Thyroid gland (tissue), 4 donors: ENCODE data around the gene PITRM1. TPM values are rescaled to one million over a fixed set of nuclear protein-coding genes. Genes with fewer than 3 reads are reported as not detected.
A peak's percentile ranks its signal among the peaks of the same experiment; 100 is the strongest.

ENCODE experiments used
- DNase-seq, 2 donors: peaks; one replicate each; pipeline ENCODE4 v3.0.0-alpha.2; 2019
- H3K27ac ChIP-seq, 3 donors: fragments of 200-600 bp; sonication (generic); 1 replicate in 2 of 3; 2 replicates in 1 of 3; pipeline ENCODE4 v1.5.1; 2016 to 2019; ENCODE audit warnings: mild to moderate bottlenecking in 1 of 3, moderate library complexity in 1 of 3
- H3K27me3 ChIP-seq: fragments of 200-600 bp; sonication (generic); one replicate; pipeline ENCODE4 v1.5.1; 2019
- H3K36me3 ChIP-seq, 2 donors: fragments of 200-600 bp; sonication (generic); one replicate each; pipeline ENCODE4 v1.5.1; 2016 to 2019
- H3K4me1 ChIP-seq, 2 donors: fragments of 200-600 bp; sonication (generic); one replicate each; pipeline ENCODE4 v1.5.1; 2017 to 2019
- H3K4me3 ChIP-seq, 3 donors: fragments of 200-600 bp; sonication (generic); replicated peaks in 1 of 3; 1 replicate in 2 of 3; 2 replicates in 1 of 3; pipeline ENCODE4 v1.5.1; 2016; ENCODE audit warnings: mild to moderate bottlenecking in 1 of 3
- H3K9me3 ChIP-seq: fragments of 200-600 bp; sonication (generic); one replicate; pipeline ENCODE4 v1.5.1; 2017
- POLR2A ChIP-seq, 2 donors: fragments of 450-650 bp; IDR thresholded peaks; one replicate each; pipeline ENCODE4 v1.6.1; 2017; ENCODE audit warnings: antibody characterized with exemption in 2 of 2, mild to moderate bottlenecking in 2 of 2, moderate library complexity in 1 of 2
- WGBS, 2 donors: methylation state at CpG; one replicate each; pipeline ENCODE4 v1.1.5; 2017; 5-methylcytosine and 5-hydroxymethylcytosine counted together
- intact Hi-C: fragments of 100-400 bp; cut with DNase I; formaldehyde crosslinking; loops from one replicate; pipeline ENCODE4 v1.15.1; 2023
- total RNA-seq, 4 donors: library from RNA; depleted of rRNA; stranded (reverse); fragments of >200 nt; gene quantifications; one replicate each; pipeline ENCODE4 v1.2.3, GENCODE V29; 2016
- TF ChIP-seq, protein P1 (sequence below), 6 experiments: fragments of 200-600 bp in 3 of 6; fragments of 450-650 bp in 3 of 6; sonication (generic) in 3 of 6; IDR thresholded peaks; one replicate each; pipeline ENCODE4 v1.5.1; 2016 to 2019; ENCODE audit warnings: antibody characterized with exemption in 6 of 6, mild to moderate bottlenecking in 2 of 6, inconsistent platforms in 1 of 6, moderate library complexity in 1 of 6

Gene PITRM1
- total RNA-seq, 4 donors from 2014 or later: 68.2 to 107 (median 86.2) TPM

DNA sequence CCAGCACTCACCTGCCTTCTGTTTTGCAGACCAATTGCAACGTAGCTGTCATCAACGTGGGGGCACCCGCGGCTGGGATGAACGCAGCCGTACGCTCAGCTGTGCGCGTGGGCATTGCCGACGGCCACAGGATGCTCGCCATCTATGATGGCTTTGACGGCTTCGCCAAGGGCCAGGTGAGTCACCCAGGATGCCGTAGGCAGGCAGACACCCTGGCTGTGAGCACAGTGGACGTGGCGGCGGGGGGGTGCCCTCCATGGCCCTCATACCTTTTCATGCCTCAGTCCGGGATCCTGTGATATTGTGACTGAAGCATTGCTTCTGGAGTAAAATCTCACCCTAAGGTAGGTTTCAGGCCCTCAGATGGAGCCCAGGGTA is 59.2 kb downstream of the PITRM1 start:
- intact Hi-C loops: no loop called here
- Histone ChIP-seq H3K27me3 (no peaks in the 10 kb centered on the region), H3K9me3 (no peaks in the 10 kb centered on the region), H3K4me3 (no peak overlapping the region), H3K4me1 (peaks cover 8 to 9% of the 10 kb centered on the region in 2 donors), H3K27ac (no peak overlapping the region), H3K36me3 (peaks cover 45 to 46% of the 10 kb centered on the region in 2 donors)
- TF ChIP-seq POLR2A (IDR thresholded peaks at IDR 0.05): no peak
- TF ChIP-seq, protein P1, sequence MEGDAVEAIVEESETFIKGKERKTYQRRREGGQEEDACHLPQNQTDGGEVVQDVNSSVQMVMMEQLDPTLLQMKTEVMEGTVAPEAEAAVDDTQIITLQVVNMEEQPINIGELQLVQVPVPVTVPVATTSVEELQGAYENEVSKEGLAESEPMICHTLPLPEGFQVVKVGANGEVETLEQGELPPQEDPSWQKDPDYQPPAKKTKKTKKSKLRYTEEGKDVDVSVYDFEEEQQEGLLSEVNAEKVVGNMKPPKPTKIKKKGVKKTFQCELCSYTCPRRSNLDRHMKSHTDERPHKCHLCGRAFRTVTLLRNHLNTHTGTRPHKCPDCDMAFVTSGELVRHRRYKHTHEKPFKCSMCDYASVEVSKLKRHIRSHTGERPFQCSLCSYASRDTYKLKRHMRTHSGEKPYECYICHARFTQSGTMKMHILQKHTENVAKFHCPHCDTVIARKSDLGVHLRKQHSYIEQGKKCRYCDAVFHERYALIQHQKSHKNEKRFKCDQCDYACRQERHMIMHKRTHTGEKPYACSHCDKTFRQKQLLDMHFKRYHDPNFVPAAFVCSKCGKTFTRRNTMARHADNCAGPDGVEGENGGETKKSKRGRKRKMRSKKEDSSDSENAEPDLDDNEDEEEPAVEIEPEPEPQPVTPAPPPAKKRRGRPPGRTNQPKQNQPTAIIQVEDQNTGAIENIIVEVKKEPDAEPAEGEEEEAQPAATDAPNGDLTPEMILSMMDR (IDR thresholded peaks at IDR 0.05): no peak
- DNase-seq: no peak
- WGBS, 2 donors: 93 to 95% methylated on average over 18 to 19 of the region's 19 CpGs

DNA sequence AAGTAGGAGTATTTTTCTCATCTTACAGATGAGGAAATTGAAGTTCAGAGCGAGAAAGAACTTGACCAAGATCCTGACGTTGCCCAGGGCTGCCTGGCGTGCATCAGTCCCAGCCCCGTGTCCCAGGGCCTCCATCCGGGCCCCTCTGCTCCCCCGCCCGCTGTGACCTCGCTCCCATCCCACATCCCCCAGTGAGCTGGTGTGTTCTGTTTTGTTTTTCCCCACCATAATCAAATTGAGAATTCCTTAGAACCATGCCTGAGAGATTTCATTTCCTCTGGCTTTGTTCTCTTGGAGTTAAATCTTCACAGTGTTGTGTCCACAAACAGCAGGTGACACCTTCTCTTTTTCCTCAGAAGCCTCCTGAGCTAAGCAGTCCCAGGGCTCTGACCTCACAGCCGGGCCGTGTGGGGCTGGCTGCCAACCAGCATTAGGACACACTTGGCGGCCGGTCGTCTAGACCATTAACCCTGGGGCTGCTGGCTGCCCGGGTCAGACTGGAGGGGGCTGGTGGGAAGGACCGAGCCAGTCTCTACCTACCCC is 60.9 kb downstream of the PITRM1 start:
- peak overlapping the region in 1 of 3 donors; percentile 40 for H3K27ac ChIP-seq
- WGBS, 2 donors: 49 to 51% methylated on average over 15 of the region's 15 CpGs
- peaks cover 8 to 9% of the 10 kb centered on the region in 2 donors for H3K4me1 ChIP-seq
- no peak for TF ChIP-seq POLR2A (IDR thresholded peaks at IDR 0.05)
- TF ChIP-seq, protein P1 (IDR thresholded peaks at IDR 0.05): no peak
- peak in 1 of 2 donors; percentile 60 for DNase-seq
- H3K27me3 ChIP-seq: no peaks in the 10 kb centered on the region
- intact Hi-C loops: no loop called here
- peaks cover 36 to 39% of the 10 kb centered on the region in 2 donors for H3K36me3 ChIP-seq
- H3K4me3 ChIP-seq: no peak overlapping the region
- H3K9me3 ChIP-seq: no peaks in the 10 kb centered on the region

DNA sequence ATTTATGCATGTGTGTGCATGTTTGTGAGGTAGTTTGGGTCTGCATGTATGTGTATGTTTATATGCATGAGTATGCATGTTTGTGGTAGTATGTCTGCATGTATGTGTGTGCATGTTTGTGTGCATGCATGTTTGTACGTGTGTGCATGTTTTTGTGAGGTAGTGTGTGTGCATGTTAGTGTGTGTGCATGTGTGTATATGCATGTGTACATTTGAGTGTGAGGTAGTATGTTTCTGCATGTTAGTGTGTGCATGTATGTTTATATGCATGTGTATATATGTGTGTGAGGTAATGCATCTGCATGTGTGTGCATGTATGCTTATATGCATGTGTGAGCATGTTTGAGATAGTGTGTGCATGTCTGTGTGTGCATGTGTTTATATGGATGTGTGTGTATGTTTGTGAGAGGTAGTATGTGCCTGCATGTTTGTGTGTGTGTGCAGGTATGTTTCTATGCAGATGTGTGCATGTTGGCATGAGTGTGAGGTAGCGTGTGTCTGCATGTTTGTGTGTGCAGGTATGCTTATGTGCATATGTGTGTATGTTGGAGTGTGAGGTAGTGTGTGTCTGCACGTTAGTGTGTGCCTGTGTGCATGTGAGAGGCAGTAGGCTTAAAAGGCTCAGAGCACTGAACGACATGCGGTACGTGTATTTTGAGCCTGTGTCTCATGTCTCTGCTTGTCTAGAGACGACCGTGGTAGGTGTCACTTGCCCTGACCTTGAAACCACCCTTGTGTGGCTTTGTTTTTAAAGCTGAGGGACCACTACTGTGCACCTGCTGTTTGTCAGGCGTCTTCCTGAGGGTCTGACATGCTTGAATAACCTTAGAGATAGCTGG is 61.6 kb downstream of the PITRM1 start:
- Histone ChIP-seq H3K9me3 (no peaks in the 10 kb centered on the region), H3K4me1 (peaks cover 8 to 9% of the 10 kb centered on the region in 2 donors), H3K4me3 (no peak overlapping the region), H3K36me3 (peaks cover 31 to 33% of the 10 kb centered on the region in 2 donors), H3K27ac (peak overlapping the region in 1 of 3 donors; percentile 40), H3K27me3 (no peaks in the 10 kb centered on the region)
- intact Hi-C loops: no loop called here
- 63 to 69% methylated on average over 9 of the region's 9 CpGs for WGBS, 2 donors
- DNase-seq: no peak
- TF ChIP-seq, protein P1 (IDR thresholded peaks at IDR 0.05): no peak
- TF ChIP-seq POLR2A (IDR thresholded peaks at IDR 0.05): no peak

DNA sequence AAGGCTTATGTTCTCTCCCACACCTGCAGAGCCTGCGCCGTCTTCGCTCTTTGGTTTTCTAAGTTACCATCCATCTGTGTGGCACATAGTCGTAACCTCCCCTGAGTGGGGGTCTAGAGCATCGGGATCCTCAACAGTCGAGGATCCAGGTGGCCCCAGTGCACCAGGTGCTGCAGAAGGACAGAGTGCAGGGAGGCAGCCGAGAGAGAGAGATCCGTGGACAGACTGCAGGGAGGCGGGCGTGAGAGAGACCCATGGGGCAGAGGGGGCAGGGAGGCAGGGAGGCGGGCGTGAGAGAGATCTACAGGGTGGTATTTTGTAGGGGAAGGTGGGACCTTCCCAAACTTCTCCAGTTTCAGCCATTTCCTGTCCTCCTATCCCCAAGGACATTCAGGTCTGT is 62.9 kb downstream of the PITRM1 start:
- no peaks in the 10 kb centered on the region for H3K27me3 ChIP-seq
- intact Hi-C loops: no loop called here
- peaks cover 28 to 40% of the 10 kb centered on the region in 2 donors for H3K36me3 ChIP-seq
- no peak for DNase-seq
- H3K4me1 ChIP-seq: peaks cover 8 to 9% of the 10 kb centered on the region in 2 donors
- no peak overlapping the region for H3K4me3 ChIP-seq
- H3K9me3 ChIP-seq: no peaks in the 10 kb centered on the region
- TF ChIP-seq, protein P1 (IDR thresholded peaks at IDR 0.05): no peak
- TF ChIP-seq POLR2A (IDR thresholded peaks at IDR 0.05): no peak
- no peak overlapping the region for H3K27ac ChIP-seq
- 90 to 98% methylated on average over 12 of the region's 12 CpGs for WGBS, 2 donors

DNA sequence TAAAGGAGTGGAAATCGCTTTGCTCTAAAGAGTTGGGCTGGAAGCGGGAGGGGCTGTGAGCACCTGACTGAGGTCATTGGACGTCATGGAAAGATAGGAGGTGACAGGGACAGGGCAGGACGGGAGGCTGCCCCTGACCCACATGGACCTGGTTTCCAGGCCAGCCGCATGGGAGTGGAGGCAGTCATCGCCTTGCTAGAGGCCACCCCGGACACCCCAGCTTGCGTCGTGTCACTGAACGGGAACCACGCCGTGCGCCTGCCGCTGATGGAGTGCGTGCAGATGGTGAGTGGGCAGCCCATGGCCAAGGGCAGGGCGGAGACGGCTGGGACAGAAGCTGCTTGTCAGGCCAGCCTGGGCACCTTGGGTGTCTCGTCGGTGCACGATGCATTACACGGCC is 63.4 kb downstream of the PITRM1 start:
- WGBS, 2 donors: 97 to 98% methylated on average over 21 of the region's 21 CpGs
- intact Hi-C loops: no loop called here

More for the DNA sequence above, 63.4 kb downstream of the PITRM1 start:
- Histone ChIP-seq H3K27ac (no peak overlapping the region), H3K36me3 (peaks cover 28 to 40% of the 10 kb centered on the region in 2 donors), H3K4me1 (peaks cover 8 to 9% of the 10 kb centered on the region in 2 donors), H3K9me3 (no peaks in the 10 kb centered on the region), H3K4me3 (no peak overlapping the region), H3K27me3 (no peaks in the 10 kb centered on the region)
- TF ChIP-seq POLR2A (IDR thresholded peaks at IDR 0.05): no peak
- TF ChIP-seq, protein P1 (IDR thresholded peaks at IDR 0.05): no peak
- DNase-seq: no peak
